Peyer's patch (tissue), 4 donors: ENCODE measurements around the gene MRPS31. TPM values are rescaled to one million over a fixed set of nuclear protein-coding genes. Genes with fewer than 3 reads are reported as not detected.

Source experiments
- DNase-seq, 3 donors: peaks; one replicate each; pipeline ENCODE4 v3.0.0-alpha.2; 2017 to 2019
- H3K27ac ChIP-seq, 4 donors: fragments of 200-600 bp; sonication (generic); one replicate each; pipeline ENCODE4 v1.5.1; 2016 to 2019
- H3K27me3 ChIP-seq, 2 donors: fragments of 200-600 bp; sonication (generic); one replicate each; pipeline ENCODE4 v1.5.1; 2019
- H3K36me3 ChIP-seq, 3 donors: fragments of 200-600 bp; sonication (generic); one replicate each; pipeline ENCODE4 v1.5.1; 2016 to 2019
- H3K4me1 ChIP-seq, 4 donors: fragments of 200-600 bp; sonication (generic); one replicate each; pipeline ENCODE4 v1.5.1; 2016 to 2019
- H3K4me3 ChIP-seq, 4 donors: fragments of 200-600 bp; sonication (generic); 1 replicate in 3 of 4; 2 replicates in 1 of 4; pipeline ENCODE4 v1.5.1; 2016 to 2019; ENCODE audit warnings: mild to moderate bottlenecking in 1 of 4
- H3K9me3 ChIP-seq, 4 donors: fragments of 200-600 bp; sonication (generic); one replicate each; pipeline ENCODE4 v1.5.1; 2016 to 2019; ENCODE audit warnings: mild to moderate bottlenecking in 1 of 4
- POLR2A ChIP-seq, 2 donors: fragments of 450-650 bp; IDR thresholded peaks; one replicate each; pipeline ENCODE4 v1.5.1; 2017; ENCODE audit warnings: antibody characterized with exemption in 2 of 2, mild to moderate bottlenecking in 2 of 2, moderate library complexity in 2 of 2
- total RNA-seq, 4 donors: library from RNA; depleted of rRNA; stranded (reverse); fragments of >200 nt; gene quantifications; one replicate each; pipeline ENCODE4 v1.1.0, GENCODE V29; 2016
- TF ChIP-seq, protein P1 (sequence below), 6 experiments: fragments of 450-650 bp in 4 of 6; fragments of 200-600 bp in 2 of 6; sonication (generic) in 1 of 6; IDR thresholded peaks; one replicate each; pipeline ENCODE4 v1.5.1; 2017 to 2019; ENCODE audit warnings: antibody characterized with exemption in 6 of 6, mild to moderate bottlenecking in 3 of 6, moderate library complexity in 1 of 6

MRPS31 gene
- total RNA-seq, 4 donors from 2014 or later: 12.4 to 26.8 (median 18.9) TPM

DNA sequence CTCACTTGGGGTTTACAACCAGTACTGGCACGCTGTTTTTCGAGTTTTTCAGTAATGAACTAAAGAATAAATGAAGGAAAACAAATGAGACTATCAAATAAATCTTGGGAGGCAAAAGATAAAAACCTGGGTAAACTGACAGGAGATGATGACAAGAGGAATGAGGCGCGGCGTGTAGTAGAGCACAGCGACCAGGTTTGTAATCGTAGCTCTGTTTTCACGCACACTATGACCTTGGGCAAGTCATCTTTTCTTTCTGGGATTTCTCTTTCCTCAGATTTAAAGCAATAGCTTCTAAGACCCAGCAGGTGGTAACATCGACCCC is 419 bp downstream of the MRPS31 start:
- H3K9me3 ChIP-seq: no peaks in the 10 kb centered on the region
- H3K4me3 ChIP-seq: peak overlapping the region; percentile 61 to 87 (median 80)
- no peak for TF ChIP-seq POLR2A (IDR thresholded peaks at IDR 0.05)
- TF ChIP-seq, protein P1, sequence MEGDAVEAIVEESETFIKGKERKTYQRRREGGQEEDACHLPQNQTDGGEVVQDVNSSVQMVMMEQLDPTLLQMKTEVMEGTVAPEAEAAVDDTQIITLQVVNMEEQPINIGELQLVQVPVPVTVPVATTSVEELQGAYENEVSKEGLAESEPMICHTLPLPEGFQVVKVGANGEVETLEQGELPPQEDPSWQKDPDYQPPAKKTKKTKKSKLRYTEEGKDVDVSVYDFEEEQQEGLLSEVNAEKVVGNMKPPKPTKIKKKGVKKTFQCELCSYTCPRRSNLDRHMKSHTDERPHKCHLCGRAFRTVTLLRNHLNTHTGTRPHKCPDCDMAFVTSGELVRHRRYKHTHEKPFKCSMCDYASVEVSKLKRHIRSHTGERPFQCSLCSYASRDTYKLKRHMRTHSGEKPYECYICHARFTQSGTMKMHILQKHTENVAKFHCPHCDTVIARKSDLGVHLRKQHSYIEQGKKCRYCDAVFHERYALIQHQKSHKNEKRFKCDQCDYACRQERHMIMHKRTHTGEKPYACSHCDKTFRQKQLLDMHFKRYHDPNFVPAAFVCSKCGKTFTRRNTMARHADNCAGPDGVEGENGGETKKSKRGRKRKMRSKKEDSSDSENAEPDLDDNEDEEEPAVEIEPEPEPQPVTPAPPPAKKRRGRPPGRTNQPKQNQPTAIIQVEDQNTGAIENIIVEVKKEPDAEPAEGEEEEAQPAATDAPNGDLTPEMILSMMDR (IDR thresholded peaks at IDR 0.05): no peak
- peaks cover 0 to 7% (median 0%) of the 10 kb centered on the region in 3 donors for H3K36me3 ChIP-seq
- no peaks in the 10 kb centered on the region for H3K27me3 ChIP-seq
- H3K4me1 ChIP-seq: peaks cover 0 to 21% (median 2%) of the 10 kb centered on the region in 4 donors
- DNase-seq: no peak
- peak overlapping the region; percentile 79 to 88 (median 86) for H3K27ac ChIP-seq

DNA sequence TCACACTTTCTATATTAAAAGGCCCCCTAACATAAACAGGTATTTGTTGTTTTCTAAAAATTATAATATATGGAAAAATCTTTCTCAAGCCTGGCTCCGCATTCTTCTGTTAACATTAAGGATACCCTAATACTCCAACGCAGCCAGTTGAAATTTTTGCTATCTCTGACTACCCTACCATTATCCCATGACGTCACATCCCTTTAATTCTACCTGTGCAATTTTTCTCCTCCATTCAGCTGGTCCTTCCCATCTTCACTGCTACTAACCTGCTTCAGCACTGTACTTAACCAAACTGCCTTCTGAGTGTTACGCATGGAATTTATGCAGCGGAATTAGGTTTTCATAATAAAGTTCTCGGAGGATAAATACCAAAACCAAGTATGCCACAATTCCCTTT is 1.0 kb downstream of the MRPS31 start:
- H3K36me3 ChIP-seq: peaks cover 0 to 8% (median 0%) of the 10 kb centered on the region in 3 donors
- H3K4me1 ChIP-seq: peaks cover 0 to 21% (median 2%) of the 10 kb centered on the region in 4 donors
- H3K27ac ChIP-seq: peak overlapping the region in 3 of 4 donors; percentile 79 to 87 (median 85)
- DNase-seq: no peak
- TF ChIP-seq, protein P1 (IDR thresholded peaks at IDR 0.05): no peak
- no peak for TF ChIP-seq POLR2A (IDR thresholded peaks at IDR 0.05)
- peak overlapping the region in 2 of 4 donors; percentile 77 to 83 for H3K4me3 ChIP-seq
- no peaks in the 10 kb centered on the region for H3K9me3 ChIP-seq
- no peaks in the 10 kb centered on the region for H3K27me3 ChIP-seq

DNA sequence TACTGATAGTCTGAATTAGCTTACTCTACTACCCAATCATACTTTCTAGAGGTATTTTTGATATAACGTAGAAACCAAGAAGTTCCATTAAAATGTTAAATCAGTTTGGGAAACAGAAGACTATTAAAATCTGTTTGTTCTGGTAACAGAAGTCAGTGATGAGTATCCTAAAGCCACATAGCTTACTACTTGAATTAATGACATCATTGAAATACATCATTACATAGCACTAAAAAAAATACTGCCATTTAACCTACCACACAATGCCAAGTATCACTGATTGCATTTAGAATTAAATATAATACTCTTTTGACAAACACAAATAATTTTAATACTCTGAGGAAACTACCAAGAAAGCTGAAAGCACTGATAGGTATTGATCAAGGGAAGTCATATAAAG is 5.4 kb downstream of the MRPS31 start:
- no peak for TF ChIP-seq POLR2A (IDR thresholded peaks at IDR 0.05)
- TF ChIP-seq, protein P1 (IDR thresholded peaks at IDR 0.05): no peak
- no peaks in the 10 kb centered on the region for H3K27me3 ChIP-seq
- H3K4me3 ChIP-seq: no peak overlapping the region

DNA sequence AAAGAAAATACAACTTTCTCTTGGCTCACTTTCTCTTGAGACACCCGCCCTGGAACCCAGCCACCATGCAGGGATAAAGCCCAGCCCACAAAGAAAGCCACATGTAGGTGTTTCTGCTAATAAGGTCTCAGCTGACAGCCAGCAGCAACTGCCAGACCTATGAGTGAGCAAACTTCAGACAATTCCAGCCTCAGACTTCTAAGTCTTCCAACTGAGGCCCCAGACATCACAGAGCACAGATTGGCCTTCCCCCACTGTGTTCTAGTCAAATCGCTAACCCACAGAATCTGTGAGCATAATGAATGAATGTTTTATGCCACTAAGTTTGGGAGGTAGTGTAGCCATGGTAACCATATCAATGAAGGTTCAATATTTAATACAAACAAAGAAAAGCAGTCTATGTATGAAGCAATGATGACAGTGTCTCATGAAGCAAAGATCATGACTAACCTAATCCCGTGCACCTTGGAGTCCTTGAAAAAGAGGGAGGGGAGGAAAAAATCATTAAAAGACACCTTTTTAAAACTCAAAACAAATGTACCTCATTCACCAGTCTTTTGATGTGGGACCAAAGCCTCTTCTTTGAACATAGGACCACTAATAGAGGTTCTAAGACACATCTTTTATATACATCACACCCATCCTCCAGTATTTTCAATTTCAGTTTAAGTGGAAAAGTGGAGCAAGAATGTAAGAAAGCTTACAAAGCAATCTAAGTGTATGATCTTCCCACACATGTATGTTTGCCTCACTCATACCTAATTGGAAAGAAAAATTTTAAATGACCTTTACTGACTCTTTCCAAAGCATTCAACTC is 6.2 kb downstream of the MRPS31 start:
- H3K9me3 ChIP-seq: no peaks in the 10 kb centered on the region
- no peak overlapping the region for H3K27ac ChIP-seq
- H3K4me1 ChIP-seq: peaks cover 0 to 15% (median 2%) of the 10 kb centered on the region in 4 donors

More for the DNA sequence above, 5.4 kb downstream of the MRPS31 start:
- H3K4me1 ChIP-seq: peaks cover 0 to 20% (median 2%) of the 10 kb centered on the region in 4 donors
- no peak for DNase-seq
- H3K27ac ChIP-seq: no peak overlapping the region
- H3K36me3 ChIP-seq: peaks cover 0 to 20% (median 0%) of the 10 kb centered on the region in 3 donors
- H3K9me3 ChIP-seq: no peaks in the 10 kb centered on the region

DNA sequence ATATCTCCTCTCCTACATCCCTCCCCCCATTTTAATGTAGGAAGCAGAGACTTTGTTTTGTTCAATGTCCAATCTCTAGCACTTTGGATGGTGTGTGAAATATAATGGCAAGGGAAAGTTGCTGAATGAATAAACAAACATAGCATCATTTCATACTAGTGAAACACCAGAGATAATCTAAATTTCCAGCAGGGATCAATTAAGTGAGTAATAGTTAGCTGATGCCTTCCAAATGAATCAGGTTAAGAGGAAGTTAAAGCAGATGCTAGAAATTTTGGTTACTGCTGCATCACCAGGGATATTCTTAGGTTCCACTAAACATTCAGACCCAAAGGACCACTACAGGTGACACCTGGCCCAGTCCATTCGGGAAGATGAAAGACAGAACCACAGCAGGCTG is 8.1 kb downstream of the MRPS31 start:
- DNase-seq: no peak

More for the DNA sequence above, 6.2 kb downstream of the MRPS31 start:
- H3K36me3 ChIP-seq: peaks cover 0 to 20% (median 0%) of the 10 kb centered on the region in 3 donors
- H3K4me3 ChIP-seq: no peak overlapping the region
- TF ChIP-seq, protein P1 (IDR thresholded peaks at IDR 0.05): no peak
- no peak for TF ChIP-seq POLR2A (IDR thresholded peaks at IDR 0.05)
- H3K27me3 ChIP-seq: no peaks in the 10 kb centered on the region
- DNase-seq: no peak

More for the DNA sequence above, 8.1 kb downstream of the MRPS31 start:
- no peak for TF ChIP-seq POLR2A (IDR thresholded peaks at IDR 0.05)
- TF ChIP-seq, protein P1 (IDR thresholded peaks at IDR 0.05): no peak
- Histone ChIP-seq H3K36me3 (peaks cover 0 to 34% (median 0%) of the 10 kb centered on the region in 3 donors), H3K27me3 (no peaks in the 10 kb centered on the region), H3K4me3 (no peak overlapping the region), H3K27ac (no peak overlapping the region), H3K4me1 (peaks cover 0 to 5% (median 0%) of the 10 kb centered on the region in 4 donors), H3K9me3 (no peaks in the 10 kb centered on the region)
